GM13976 (cell line): ENCODE results near the gene PPP4R4.

Experiments
- DNase-seq: peaks from one replicate; pipeline ENCODE4 v3.0.0; 2012; ENCODE audit warnings: low spot score
- CTCF ChIP-seq: IDR thresholded peaks from 2 replicates; pipeline ENCODE4 v1.5.1; 2012; ENCODE audit warnings: borderline replicate concordance, mild to moderate bottlenecking; ENCODE audit not compliant: insufficient read depth; ENCODE audit errors: extremely low read depth, missing control alignments, control extremely low read depth
- in situ Hi-C: fragments of 300-500 bp; cut with MboI; formaldehyde crosslinking; loops from one replicate; pipeline ENCODE4 v1.12.0; 2022; ENCODE audit warnings: low sequenced_read_pairs, mixed read lengths, inconsistent platforms; ENCODE audit not compliant: unreplicated experiment

Gene PPP4R4

DNA sequence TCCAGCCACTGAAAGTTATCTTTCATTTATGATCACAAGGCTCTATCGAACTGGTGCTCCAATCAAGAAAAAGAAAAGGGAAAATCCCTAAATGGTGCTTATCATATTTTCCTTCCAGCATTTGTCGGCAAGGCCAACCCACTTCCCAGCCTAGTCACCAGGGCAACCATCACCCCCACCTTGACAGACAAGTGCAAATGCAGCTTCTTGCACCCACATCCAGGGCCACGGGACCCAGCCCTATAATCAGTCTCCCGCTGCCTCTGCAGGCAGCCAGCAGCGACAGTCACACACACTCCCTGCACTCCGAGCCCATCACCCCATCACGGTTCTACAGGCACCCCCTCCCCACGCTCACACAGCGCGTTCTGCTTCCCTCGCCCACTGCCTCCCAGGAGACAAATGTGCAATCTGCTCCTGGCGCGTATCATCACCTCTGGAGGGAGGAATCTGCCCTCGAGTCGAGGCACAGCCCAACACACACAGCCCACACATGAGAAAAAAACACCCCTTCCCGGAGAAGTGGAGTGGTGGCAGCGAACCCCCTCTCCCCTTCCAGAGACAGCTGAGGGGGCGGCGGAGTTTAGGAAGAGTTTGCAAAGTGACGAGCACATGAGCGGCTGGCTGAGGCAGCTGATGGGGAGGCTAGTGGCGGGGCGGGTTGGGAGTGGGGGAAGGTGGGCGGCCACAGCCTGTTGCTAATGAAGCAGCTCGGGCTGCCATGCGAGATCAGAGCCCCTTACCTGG lies 9.3 kb upstream of the PPP4R4 start:
- no peak for TF ChIP-seq CTCF
- in situ Hi-C loops, result loop anchor here (25.0 kb wide), 1 partner anchor 503 kb away; no protein-coding TSS in a partner anchor

DNA sequence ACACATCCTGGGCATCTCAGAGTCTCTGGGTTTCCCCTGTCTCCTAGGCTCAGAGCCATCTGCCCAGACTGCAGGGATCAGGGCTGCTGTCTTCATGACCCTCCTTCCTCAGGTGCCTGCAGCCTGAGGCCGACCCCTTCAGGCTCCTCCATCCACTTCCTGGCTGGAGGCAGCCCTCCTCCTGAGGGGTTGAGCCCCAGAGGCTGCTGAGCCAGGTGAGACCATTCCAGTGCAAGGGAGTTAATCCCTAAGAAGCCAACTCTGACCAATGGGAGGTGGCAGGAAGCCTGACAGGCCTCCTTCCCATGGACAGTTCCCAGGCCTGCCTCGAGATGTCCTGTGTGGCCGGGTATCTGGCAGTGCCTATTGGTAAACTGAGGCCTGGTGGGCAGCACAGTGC lies 8.4 kb upstream of the PPP4R4 start:
- no peak for TF ChIP-seq CTCF
- DNase-seq, result no peak
- in situ Hi-C loops, result loop anchor here (25.0 kb wide), 1 partner anchor 503 kb away; no protein-coding TSS in a partner anchor

More for the DNA sequence above, 9.3 kb upstream of the PPP4R4 start:
- DNase-seq, result no peak

DNA sequence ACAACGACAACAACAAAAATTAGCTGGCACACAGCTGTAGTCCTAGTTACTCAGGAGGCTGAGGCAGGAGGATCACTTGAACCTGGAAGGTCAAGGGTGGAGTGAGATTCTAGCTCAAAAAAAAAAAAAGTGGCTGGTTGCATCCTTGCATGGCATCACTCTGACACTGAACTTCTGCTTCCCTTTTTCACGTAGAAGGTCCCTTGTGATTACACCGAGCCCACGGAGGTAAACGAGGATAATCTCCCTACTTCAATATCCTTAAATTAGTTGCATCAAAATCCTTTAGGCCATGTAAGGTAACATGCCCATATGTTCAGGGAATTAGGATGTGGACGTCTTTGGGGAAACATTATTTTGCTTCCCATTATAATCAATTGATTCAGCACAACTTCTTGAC lies 4.0 kb upstream of the PPP4R4 start:
- TF ChIP-seq CTCF, result no peak
- in situ Hi-C loops, result loop anchor here (25.0 kb wide), 1 partner anchor 508 kb away; no protein-coding TSS in a partner anchor
- no peak for DNase-seq

DNA sequence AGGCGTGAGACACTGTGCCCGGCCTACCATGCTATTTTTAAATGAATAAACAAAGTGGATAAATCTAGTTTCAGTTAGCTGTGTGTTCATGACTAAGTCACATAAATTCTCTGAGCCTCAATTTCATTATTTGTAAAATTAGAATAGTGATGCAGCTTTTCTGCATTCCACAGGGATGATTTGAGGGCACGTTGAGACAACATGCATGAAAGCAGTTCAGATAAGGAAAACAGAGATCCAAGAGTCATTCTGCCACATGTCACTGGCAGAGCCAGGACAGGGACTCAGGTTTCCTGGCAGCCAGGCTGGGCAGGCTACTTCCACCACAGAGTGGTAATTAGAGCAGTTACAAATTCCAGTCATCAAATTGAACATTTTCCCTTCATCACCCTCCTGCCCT lies 2.9 kb upstream of the PPP4R4 start:
- DNase-seq, result no peak
- in situ Hi-C loops, result loop anchor here (25.0 kb wide), 1 partner anchor 509 kb away; no protein-coding TSS in a partner anchor
- TF ChIP-seq CTCF, result no peak

DNA sequence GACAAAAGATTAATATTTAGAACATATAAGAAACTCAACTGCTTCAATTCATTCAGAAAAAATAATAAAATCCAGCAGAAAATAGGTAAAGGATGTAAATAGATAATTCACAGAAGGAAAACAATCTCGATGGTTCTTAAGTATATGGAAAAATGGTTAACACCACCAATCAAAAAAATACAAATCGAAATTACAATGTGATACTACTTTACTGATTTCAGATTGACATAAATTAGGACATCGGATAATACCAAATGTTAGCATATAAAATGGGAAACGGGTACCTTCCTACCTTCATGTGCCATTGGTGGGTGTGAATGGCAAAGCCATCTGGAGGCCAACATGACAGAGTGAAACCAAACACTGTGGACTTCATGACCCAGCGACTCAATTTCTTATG lies 1.6 kb upstream of the PPP4R4 start:
- in situ Hi-C loops, result loop anchor here (25.0 kb wide), 1 partner anchor 510 kb away; no protein-coding TSS in a partner anchor
- TF ChIP-seq CTCF, result no peak
- no peak for DNase-seq

GRCh38 chr14:94173471-94173884 lies 644 bp upstream of the PPP4R4 start:
- TF ChIP-seq CTCF, result no peak

DNA sequence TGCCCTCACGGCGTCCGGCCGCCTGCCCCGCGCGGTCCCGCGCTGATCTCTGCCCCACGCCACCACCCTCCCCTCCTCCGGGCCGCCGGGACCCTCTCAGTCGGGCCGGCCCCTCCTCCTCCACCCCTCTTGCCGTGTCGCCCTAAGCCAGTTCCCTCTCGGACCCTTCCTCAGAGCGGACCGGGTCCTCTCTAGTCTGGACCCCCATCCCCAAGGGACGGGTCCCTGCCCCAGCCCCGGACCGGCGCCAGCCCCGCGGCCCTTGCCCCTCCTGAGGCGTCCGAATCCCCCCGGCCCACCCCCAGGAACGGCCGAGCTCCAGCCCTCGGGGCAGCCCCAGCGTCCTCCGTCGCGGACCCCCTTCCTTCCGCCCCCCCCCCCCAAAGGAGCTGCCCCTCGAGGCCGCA lies 485 bp downstream of the PPP4R4 start:
- in situ Hi-C loops, result loop anchor here (25.0 kb wide), 1 partner anchor 512 kb away; no protein-coding TSS in a partner anchor
- no peak for DNase-seq
- TF ChIP-seq CTCF, result no peak

More at GRCh38 chr14:94173471-94173884, 644 bp upstream of the PPP4R4 start:
- DNase-seq, result no peak
- in situ Hi-C loops, result loop anchor here (25.0 kb wide), 1 partner anchor 511 kb away; no protein-coding TSS in a partner anchor
